HCT116 (cell line): ENCODE data around the gene UBE3D. TPM values are rescaled to one million over a fixed set of nuclear protein-coding genes. Genes with fewer than 3 reads are reported as not detected.

ENCODE experiments used
- ATAC-seq: fragments of 200-7000 bp; cut with Tn5 transposase; 2 replicates; pipeline ENCODE4 v1.9.1; 2020; ENCODE audit warnings: mild to moderate bottlenecking, moderate library complexity
- BruUV-seq: library from RNA; stranded (reverse); fragments of 400-500 nt; replicated peaks from 2 replicates; lab custom pipeline; 2021; lab: Mats Ljungman, UMichigan
- CTCF ChIA-PET: fragments of 300-600 bp; sonication (Branson Sonifier 250); formaldehyde crosslinking; loops from one replicate; lab custom pipeline; 2021; ENCODE audit warnings: antibody characterized with exemption; lab: Charles Lee
- POLR2A ChIA-PET: fragments of 300-600, 350-600 bp; sonication (Branson Sonifier 250); formaldehyde crosslinking; loops from one replicate; lab custom pipeline; 2021; ENCODE audit warnings: antibody characterized with exemption; lab: Charles Lee
- RAD21 ChIA-PET, 2 experiments: fragments of 300-600 bp; sonication (Branson Sonifier 250); formaldehyde crosslinking; loops; one replicate each; lab custom pipeline; 2023; ENCODE audit warnings: low total read pairs in 2 of 2; ENCODE audit not compliant: uncharacterized antibody in 2 of 2, unreplicated experiment in 2 of 2, low non-redundant PET in 1 of 2; lab: Charles Lee
- DNase-seq: peaks from one replicate; pipeline ENCODE4 v3.0.0-alpha.2; 2010; ENCODE audit warnings: low read depth, low spot score
- H2AFZ ChIP-seq: fragments of 200-600 bp; shearing (Covaris generic), sonication (generic); 2 replicates; pipeline ENCODE4 v1.6.1; 2017; ENCODE audit warnings: low read depth, mixed run types, mixed read lengths, antibody characterized with exemption, low read length; ENCODE audit not compliant: poor library complexity, severe bottlenecking
- H3K27ac ChIP-seq: 2 replicates; pipeline ENCODE4 v1.5.1; 2012; ENCODE audit warnings: low read depth, low read length
- H3K27me3 ChIP-seq: fragments of 200-600 bp; sonication (generic); 2 replicates; pipeline ENCODE4 v1.6.1; 2016; ENCODE audit warnings: mixed run types, low read length, mixed read lengths; ENCODE audit not compliant: insufficient read depth
- H3K36me3 ChIP-seq, 2 experiments: fragments of 200-500 bp in 1 of 2; fragments of 200-600 bp in 1 of 2; sonication (Bioruptor generic) in 1 of 2; sonication (generic) in 1 of 2; 2 replicates each; pipeline versions ENCODE4 v1.5.1 to v1.6.1; 2014 to 2016; ENCODE audit warnings: low read length in 2 of 2, inconsistent platforms in 1 of 2, mixed read lengths in 1 of 2, mixed run types in 1 of 2; ENCODE audit not compliant: insufficient read depth in 2 of 2, control insufficient read depth in 1 of 2
- H3K4me1 ChIP-seq, 2 experiments: fragments of 200-600 bp in 1 of 2; sonication (generic) in 1 of 2; 2 replicates each; pipeline versions ENCODE4 v1.5.1 to v1.6.1; 2012 to 2017; ENCODE audit warnings: low read length in 2 of 2, inconsistent platforms in 1 of 2, mild to moderate bottlenecking in 1 of 2, mixed read lengths in 1 of 2, mixed run types in 1 of 2, moderate library complexity in 1 of 2; ENCODE audit not compliant: insufficient read depth in 2 of 2, control insufficient read depth in 1 of 2
- H3K4me2 ChIP-seq: fragments of 200-600 bp; sonication (generic); 2 replicates; pipeline ENCODE4 v1.6.1; 2017; ENCODE audit warnings: mixed run types, low read length, mixed read lengths
- H3K4me3 ChIP-seq, 2 experiments: fragments of 200-600 bp in 1 of 2; sonication (generic) in 1 of 2; replicated peaks in 1 of 2; 2 replicates each; pipeline ENCODE4 v1.5.1; 2011 to 2016; ENCODE audit warnings: low read length in 2 of 2, control low read depth in 1 of 2, low read depth in 1 of 2, mild to moderate bottlenecking in 1 of 2, mixed read lengths in 1 of 2, mixed run types in 1 of 2
- H3K79me2 ChIP-seq: fragments of 200-600 bp; sonication (generic); 2 replicates; pipeline ENCODE4 v1.6.1; 2017; ENCODE audit warnings: mild to moderate bottlenecking, mixed run types, low read length, moderate library complexity, mixed read lengths; ENCODE audit not compliant: insufficient read depth
- H3K9ac ChIP-seq: fragments of 200-600 bp; sonication (generic); 2 replicates; pipeline ENCODE4 v1.6.1; 2016; ENCODE audit warnings: low read length, mixed read lengths
- H3K9me2 ChIP-seq: fragments of 200-600 bp; sonication (generic), shearing (Covaris generic); 2 replicates; pipeline ENCODE4 v1.6.1; 2017; ENCODE audit warnings: mixed run types, mild to moderate bottlenecking, moderate library complexity; ENCODE audit not compliant: insufficient read depth
- H3K9me3 ChIP-seq, 2 experiments: fragments of 200-500 bp in 1 of 2; fragments of 200-600 bp in 1 of 2; sonication (Bioruptor generic) in 1 of 2; sonication (generic) in 1 of 2; 2 replicates each; pipeline ENCODE4 v1.6.1; 2014 to 2017; ENCODE audit warnings: low read length in 2 of 2, mixed read lengths in 2 of 2, inconsistent platforms in 1 of 2, low read depth in 1 of 2, mild to moderate bottlenecking in 1 of 2, mixed run types in 1 of 2, moderate library complexity in 1 of 2; ENCODE audit not compliant: control insufficient read depth in 1 of 2, insufficient read depth in 1 of 2
- H4K20me1 ChIP-seq: fragments of 200-600 bp; sonication (generic), shearing (Covaris generic); 2 replicates; pipeline ENCODE4 v1.6.1; 2017; ENCODE audit warnings: mixed run types, mild to moderate bottlenecking, moderate library complexity; ENCODE audit not compliant: insufficient read depth
- CEBPB ChIP-seq: IDR thresholded peaks from 2 replicates; pipeline ENCODE4 v1.6.1; 2012; ENCODE audit warnings: low read depth
- CTCF ChIP-seq, 3 experiments: fragments of 200-600 bp in 1 of 3; sonication (generic) in 1 of 3; IDR thresholded peaks in 2 of 3; conservative IDR thresholded peaks in 1 of 3; 2 replicates each; pipeline ENCODE4 v1.5.1; 2012 to 2017; ENCODE audit warnings: low read depth in 2 of 3, low read length in 2 of 3, antibody characterized with exemption in 1 of 3, borderline replicate concordance in 1 of 3, control low read depth in 1 of 3, mild to moderate bottlenecking in 1 of 3, mixed read lengths in 1 of 3, mixed run types in 1 of 3, moderate library complexity in 1 of 3; ENCODE audit not compliant: insufficient read depth in 1 of 3
- ELF1 ChIP-seq: IDR thresholded peaks from 2 replicates; pipeline ENCODE4 v1.6.1; 2012; ENCODE audit warnings: low read depth, borderline replicate concordance
- FOSL1 ChIP-seq: IDR thresholded peaks from 2 replicates; pipeline ENCODE4 v1.6.1; 2012; ENCODE audit warnings: low read depth
- JUND ChIP-seq: IDR thresholded peaks from 2 replicates; pipeline ENCODE4 v1.6.1; 2012
- MAX ChIP-seq: IDR thresholded peaks from 2 replicates; pipeline ENCODE4 v1.6.1; 2012
- POLR2AphosphoS5 ChIP-seq: IDR thresholded peaks from 2 replicates; pipeline ENCODE4 v1.6.1; 2011; ENCODE audit warnings: mild to moderate bottlenecking, low read depth, low read length, moderate library complexity
- SRF ChIP-seq: IDR thresholded peaks from 2 replicates; pipeline ENCODE4 v1.6.1; 2012; ENCODE audit warnings: low read depth
- ZBTB33 ChIP-seq: IDR thresholded peaks from 2 replicates; pipeline ENCODE4 v1.6.1; 2011; ENCODE audit warnings: mild to moderate bottlenecking, low read length, moderate library complexity; ENCODE audit not compliant: insufficient replicate concordance; ENCODE audit errors: extremely low read depth
- ZFX ChIP-seq: fragments of 450-650 bp; IDR thresholded peaks from 2 replicates; pipeline ENCODE4 v1.6.1; 2017
- ZNF274 ChIP-seq: fragments of 200-500 bp; sonication (Bioruptor generic); IDR thresholded peaks from 2 replicates; pipeline ENCODE4 v1.6.1; 2014; ENCODE audit warnings: mild to moderate bottlenecking, low read depth, low read length, inconsistent platforms
- intact Hi-C: fragments of 100-400 bp; cut with micrococcal nuclease; formaldehyde crosslinking; loops from 2 replicates; pipeline ENCODE4 v1.10.0; 2022
- total RNA-seq: library from RNA; stranded (reverse); gene quantifications from one replicate; pipeline ENCODE4 v1.2.1, GENCODE V29; 2021; ENCODE audit not compliant: unreplicated experiment

Gene UBE3D
- total RNA-seq, 1 experiment from 2014 or later, result 9.0 TPM

GRCh38 chr6:83042467-83043053 is 23.1 kb downstream of the UBE3D start:
- H3K9ac ChIP-seq, result no peak overlapping the region
- no peaks in the 10 kb centered on the region for H3K9me3 ChIP-seq
- H3K4me1 ChIP-seq, result peaks cover 0 to 12% of the 10 kb centered on the region in 2 experiments; a peak in 3 of 4 replicates
- H3K4me3 ChIP-seq, result no peak overlapping the region
- POLR2A ChIA-PET, result no interaction called here
- no peak overlapping the region for H3K27ac ChIP-seq
- CTCF ChIA-PET, result no interaction called here
- no peaks in the 10 kb centered on the region for H3K27me3 ChIP-seq
- H4K20me1 ChIP-seq, result no peaks in the 10 kb centered on the region
- TF ChIP-seq ZFX (no peak), CTCF (IDR thresholded peaks at IDR 0.05 in 2 of 3, conservative IDR thresholded peaks at IDR 0.05 in 1 of 3; ENCODE audit: borderline replicate concordance in 1 of 3, insufficient read depth in 1 of 3, low read depth in 2 of 3, low read length in 2 of 3) (no peak), JUND (no peak), ZBTB33 (no peak), SRF (no peak), ELF1 (no peak), CEBPB (no peak), POLR2AphosphoS5 (no peak), MAX (no peak), ZNF274 (no peak), FOSL1 (no peak)
- RAD21 ChIA-PET, result no interaction called here
- H3K9me2 ChIP-seq, result no peaks in the 10 kb centered on the region
- peaks cover 0 to 5% of the 10 kb centered on the region in 2 experiments; a peak in 2 of 4 replicates for H3K36me3 ChIP-seq
- DNase-seq, result no peak
- BruUV-seq, result no TSS peak
- no peak for ATAC-seq
- intact Hi-C loops, result no loop called here
- no peaks in the 10 kb centered on the region for H3K79me2 ChIP-seq
- no peak overlapping the region for H2AFZ ChIP-seq
- no peak overlapping the region for H3K4me2 ChIP-seq
